Activated CD8-positive, alpha-beta memory T cell treated with anti-CD3 and anti-CD28 coated beads, Interleukin-2, amount 10 ng/mL, durations not matched to agents 7 days and 5 days (primary cell): ENCODE data around the gene VAPB. TPM values are rescaled to one million over a fixed set of nuclear protein-coding genes. Genes with fewer than 3 reads are reported as not detected.

Experiments
- ATAC-seq: fragments of 150-1000 bp; cut with Tn5 transposase; one replicate; pipeline ENCODE4 v1.10.0; 2021; ENCODE audit warnings: moderate library complexity
- CTCF ChIA-PET: fragments of 350-600 bp; sonication (Branson Sonifier 250); formaldehyde crosslinking; loops from one replicate; lab custom pipeline; 2021; ENCODE audit warnings: antibody characterized with exemption; lab: Charles Lee
- DNase-seq: peaks from one replicate; pipeline ENCODE4 v3.0.0-alpha.2; 2020
- H3K27ac Mint-ChIP-seq: one replicate; pipeline ENCODE4 v1.8.0; 2021; ENCODE audit warnings: mild to moderate bottlenecking, mixed read lengths
- H3K27me3 Mint-ChIP-seq: one replicate; pipeline ENCODE4 v1.8.0; 2021; ENCODE audit warnings: mixed read lengths
- H3K36me3 Mint-ChIP-seq: one replicate; pipeline ENCODE4 v1.8.0; 2021; ENCODE audit warnings: mild to moderate bottlenecking, mixed read lengths
- H3K4me1 Mint-ChIP-seq: one replicate; pipeline ENCODE4 v1.8.0; 2021; ENCODE audit warnings: mixed read lengths
- H3K4me3 Mint-ChIP-seq: one replicate; pipeline ENCODE4 v1.8.0; 2021; ENCODE audit warnings: mild to moderate bottlenecking, moderate library complexity, mixed read lengths
- H3K9me3 Mint-ChIP-seq: one replicate; pipeline ENCODE4 v1.8.0; 2022; ENCODE audit warnings: low read depth, mixed read lengths
- total RNA-seq, 2 experiments: library from RNA; stranded (reverse); gene quantifications; one replicate each; pipeline ENCODE4 v1.2.3, GENCODE V29; 2021

Gene VAPB
- total RNA-seq, 2 experiments from 2014 or later: 25.5 to 31.3 TPM

- Mint-ChIP-seq H3K4me3 (no peak overlapping the region), H3K27me3 (peaks cover 3% of the 10 kb centered on the region), H3K36me3 (no peaks in the 10 kb centered on the region), H3K9me3 (no peaks in the 10 kb centered on the region), H3K27ac (no peak overlapping the region), H3K4me1 (no peaks in the 10 kb centered on the region)
- CTCF ChIA-PET: no interaction called here
- ATAC-seq (no peak), DNase-seq (no peak)
These were observed 77.9 kb downstream of the VAPB start for GRCh38 chr20:58466729-58467571.

GRCh38 chr20:58467572-58468527 is 78.8 kb downstream of the VAPB start:
- DNase-seq (no peak), ATAC-seq (no peak)
- H3K27ac Mint-ChIP-seq: no peak overlapping the region
- CTCF ChIA-PET: no interaction called here
- H3K27me3 Mint-ChIP-seq: peaks cover 3% of the 10 kb centered on the region
- no peaks in the 10 kb centered on the region for H3K4me1 Mint-ChIP-seq
- no peak overlapping the region for H3K4me3 Mint-ChIP-seq
- no peaks in the 10 kb centered on the region for H3K36me3 Mint-ChIP-seq
- no peaks in the 10 kb centered on the region for H3K9me3 Mint-ChIP-seq

- H3K4me1 Mint-ChIP-seq: no peaks in the 10 kb centered on the region
- H3K4me3 Mint-ChIP-seq: no peak overlapping the region
- H3K27me3 Mint-ChIP-seq: peaks cover 3% of the 10 kb centered on the region
- no peak overlapping the region for H3K27ac Mint-ChIP-seq
- no peaks in the 10 kb centered on the region for H3K36me3 Mint-ChIP-seq
- no peak for ATAC-seq
- H3K9me3 Mint-ChIP-seq: no peaks in the 10 kb centered on the region
- CTCF ChIA-PET: no interaction called here
- DNase-seq: no peak
These were observed 80.6 kb downstream of the VAPB start for GRCh38 chr20:58469616-58470015.

GRCh38 chr20:58470336-58471192 is 81.5 kb downstream of the VAPB start:
- Mint-ChIP-seq H3K9me3 (no peaks in the 10 kb centered on the region), H3K4me1 (no peaks in the 10 kb centered on the region), H3K27ac (no peak overlapping the region), H3K36me3 (no peaks in the 10 kb centered on the region), H3K27me3 (peaks cover 3% of the 10 kb centered on the region), H3K4me3 (no peak overlapping the region)
- DNase-seq: no peak
- CTCF ChIA-PET: interaction anchor here (1.0 kb wide), 1 partner anchor 23 kb away, joined by 3 read pairs; no protein-coding TSS in a partner anchor
- ATAC-seq: no peak

GRCh38 chr20:58471193-58472164 is 82.5 kb downstream of the VAPB start:
- Mint-ChIP-seq H3K4me1 (no peaks in the 10 kb centered on the region), H3K27me3 (peaks cover 1% of the 10 kb centered on the region), H3K4me3 (no peak overlapping the region), H3K9me3 (no peaks in the 10 kb centered on the region), H3K36me3 (no peaks in the 10 kb centered on the region), H3K27ac (no peak overlapping the region)
- CTCF ChIA-PET: interaction anchor here (0.5 to 1.0 kb wide), 2 partner anchors 24 to 35 kb away, joined by 3 read pairs; no protein-coding TSS in a partner anchor
- ATAC-seq: no peak
- no peak for DNase-seq

- no peaks in the 10 kb centered on the region for H3K36me3 Mint-ChIP-seq
- H3K4me3 Mint-ChIP-seq: no peak overlapping the region
- peaks cover 2% of the 10 kb centered on the region for H3K27me3 Mint-ChIP-seq
- H3K4me1 Mint-ChIP-seq: no peaks in the 10 kb centered on the region
- H3K27ac Mint-ChIP-seq: no peak overlapping the region
- no peaks in the 10 kb centered on the region for H3K9me3 Mint-ChIP-seq
- ATAC-seq (no peak), DNase-seq (no peak)
- CTCF ChIA-PET: no interaction called here
These were observed 83.4 kb downstream of the VAPB start for GRCh38 chr20:58472273-58473018.

- Mint-ChIP-seq H3K9me3 (peaks cover 2% of the 10 kb centered on the region), H3K4me1 (no peaks in the 10 kb centered on the region), H3K27me3 (peaks cover 2% of the 10 kb centered on the region), H3K4me3 (no peak overlapping the region), H3K27ac (no peak overlapping the region), H3K36me3 (no peaks in the 10 kb centered on the region)
- CTCF ChIA-PET: no interaction called here
- no peak for ATAC-seq
- no peak for DNase-seq
These were observed 84.7 kb downstream of the VAPB start for GRCh38 chr20:58473453-58474425.

- H3K9me3 Mint-ChIP-seq: peaks cover 2% of the 10 kb centered on the region
- no peaks in the 10 kb centered on the region for H3K36me3 Mint-ChIP-seq
- no peak overlapping the region for H3K27ac Mint-ChIP-seq
- H3K27me3 Mint-ChIP-seq: peaks cover 2% of the 10 kb centered on the region
- ATAC-seq (no peak), DNase-seq (no peak)
- H3K4me1 Mint-ChIP-seq: no peaks in the 10 kb centered on the region
- CTCF ChIA-PET: no interaction called here
- H3K4me3 Mint-ChIP-seq: no peak overlapping the region
These were observed 86.4 kb downstream of the VAPB start for GRCh38 chr20:58475466-58475865.

GRCh38 chr20:58478141-58478805 is 89.2 kb downstream of the VAPB start:
- Mint-ChIP-seq H3K27me3 (peaks cover 8% of the 10 kb centered on the region), H3K4me1 (no peaks in the 10 kb centered on the region), H3K4me3 (no peak overlapping the region), H3K9me3 (peaks cover 2% of the 10 kb centered on the region), H3K27ac (no peak overlapping the region), H3K36me3 (no peaks in the 10 kb centered on the region)
- no peak for ATAC-seq
- CTCF ChIA-PET: interaction anchor here (1.5 kb wide), 1 partner anchor 361 kb away, joined by 4 read pairs; no protein-coding TSS in a partner anchor
- DNase-seq: no peak

- CTCF ChIA-PET: interaction anchor here (0.6 to 2.0 kb wide), 5 partner anchors 15 to 980 kb away, joined by 3 to 13 read pairs (median 5); no protein-coding TSS in a partner anchor
- Mint-ChIP-seq H3K27me3 (peaks cover 11% of the 10 kb centered on the region), H3K4me1 (no peaks in the 10 kb centered on the region), H3K27ac (no peak overlapping the region), H3K36me3 (peaks cover 1% of the 10 kb centered on the region), H3K9me3 (peaks cover 5% of the 10 kb centered on the region), H3K4me3 (no peak overlapping the region)
- no peak for ATAC-seq
- DNase-seq: no peak
These were observed 90.9 kb downstream of the VAPB start for GRCh38 chr20:58479726-58480440.
